HEK293 (cell line): ENCODE results near the gene CACNG4.

Experiments used
- HOXA7 ChIP-seq: sonication (generic); formaldehyde crosslinking; IDR thresholded peaks from 2 replicates; pipeline ENCODE4 v1.8.1; 2022; ENCODE audit warnings: missing genetic modification reagents, borderline replicate concordance
- OSR2 ChIP-seq: fragments of 450-650 bp; formaldehyde crosslinking; IDR thresholded peaks from 2 replicates; pipeline ENCODE4 v1.5.1; 2016; ENCODE audit warnings: missing biosample characterization, missing genetic modification characterization
- TCF7L2 ChIP-seq: IDR thresholded peaks from 2 replicates; pipeline ENCODE4 v1.6.1; 2011; ENCODE audit warnings: low read depth, mild to moderate bottlenecking, inconsistent platforms, low read length, moderate library complexity, borderline replicate concordance
- ZBTB17 ChIP-seq: fragments of 450-650 bp; formaldehyde crosslinking; IDR thresholded peaks from 2 replicates; pipeline ENCODE4 v1.5.1; 2016; ENCODE audit warnings: missing biosample characterization, missing genetic modification characterization
- ZNF121 ChIP-seq: fragments of 450-650 bp; formaldehyde crosslinking; IDR thresholded peaks from 2 replicates; pipeline ENCODE4 v1.5.1; 2016; ENCODE audit warnings: missing biosample characterization, missing genetic modification characterization
- ZNF274 ChIP-seq, 2 experiments: fragments of 200-500 bp in 1 of 2; fragments of 450-650 bp in 1 of 2; sonication (Bioruptor generic) in 1 of 2; formaldehyde crosslinking in 1 of 2; IDR thresholded peaks; 2 replicates each; pipeline versions ENCODE4 v1.5.1 to v1.6.1; 2014 to 2016; ENCODE audit warnings: borderline replicate concordance in 1 of 2, inconsistent platforms in 1 of 2, low read length in 1 of 2, missing biosample characterization in 1 of 2, missing genetic modification characterization in 1 of 2
- TF ChIP-seq, protein P1 (sequence below): fragments of 450-650 bp; formaldehyde crosslinking; IDR thresholded peaks from 2 replicates; pipeline ENCODE4 v1.5.1; 2016; ENCODE audit warnings: missing biosample characterization, missing genetic modification characterization
- TF ChIP-seq, protein P2 (sequence below): fragments of 450-650 bp; formaldehyde crosslinking; IDR thresholded peaks from 2 replicates; pipeline ENCODE4 v1.5.1; 2016; ENCODE audit warnings: missing biosample characterization, missing genetic modification characterization, low read depth

DNA sequence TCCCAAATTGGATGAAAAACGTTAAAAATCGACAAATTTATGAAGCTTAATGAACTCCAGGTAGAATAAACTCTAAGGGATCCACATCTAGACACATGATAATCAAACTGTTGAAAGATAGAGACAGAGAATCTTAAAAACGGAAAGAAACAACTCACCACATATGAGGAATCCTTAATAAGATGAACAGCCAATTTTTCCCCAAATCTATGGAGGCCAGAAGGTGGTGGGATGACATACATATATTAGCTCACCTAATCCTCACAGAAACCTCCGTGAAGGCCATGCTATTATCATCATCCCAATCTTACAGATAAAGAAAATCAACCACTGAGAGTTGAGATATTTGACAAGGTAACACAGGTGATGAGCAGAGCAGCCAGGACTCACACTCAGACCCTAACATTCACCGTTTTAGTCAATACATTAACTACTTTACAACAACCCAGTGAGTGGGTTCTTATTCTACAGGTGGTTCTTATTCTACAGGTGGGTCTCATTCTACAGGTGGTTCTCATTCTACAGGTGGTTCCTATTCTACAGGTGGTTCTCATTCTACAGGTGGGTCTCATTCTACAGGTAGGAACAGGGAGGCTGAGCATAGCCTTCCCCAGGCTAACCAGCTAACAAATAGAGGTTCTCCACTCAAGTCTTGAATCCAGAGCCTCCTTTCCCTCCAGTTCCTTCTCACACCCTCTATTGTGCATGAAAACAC lies 84.7 kb downstream of the CACNG4 start:
- TF ChIP-seq TCF7L2 (no peak), ZBTB17 (no peak), ZNF121 (tag by site-specific recombination) (no peak), OSR2 (tag by site-specific recombination) (no peak), ZNF274 (IDR thresholded peaks at IDR 0.05; ENCODE audit: low read length) (no peak), ZNF274 (tag by site-specific recombination; IDR thresholded peaks at IDR 0.05; ENCODE audit: borderline replicate concordance) (no peak), HOXA7 (CRISPR knock-in tag) (no peak)
- TF ChIP-seq, protein P1, sequence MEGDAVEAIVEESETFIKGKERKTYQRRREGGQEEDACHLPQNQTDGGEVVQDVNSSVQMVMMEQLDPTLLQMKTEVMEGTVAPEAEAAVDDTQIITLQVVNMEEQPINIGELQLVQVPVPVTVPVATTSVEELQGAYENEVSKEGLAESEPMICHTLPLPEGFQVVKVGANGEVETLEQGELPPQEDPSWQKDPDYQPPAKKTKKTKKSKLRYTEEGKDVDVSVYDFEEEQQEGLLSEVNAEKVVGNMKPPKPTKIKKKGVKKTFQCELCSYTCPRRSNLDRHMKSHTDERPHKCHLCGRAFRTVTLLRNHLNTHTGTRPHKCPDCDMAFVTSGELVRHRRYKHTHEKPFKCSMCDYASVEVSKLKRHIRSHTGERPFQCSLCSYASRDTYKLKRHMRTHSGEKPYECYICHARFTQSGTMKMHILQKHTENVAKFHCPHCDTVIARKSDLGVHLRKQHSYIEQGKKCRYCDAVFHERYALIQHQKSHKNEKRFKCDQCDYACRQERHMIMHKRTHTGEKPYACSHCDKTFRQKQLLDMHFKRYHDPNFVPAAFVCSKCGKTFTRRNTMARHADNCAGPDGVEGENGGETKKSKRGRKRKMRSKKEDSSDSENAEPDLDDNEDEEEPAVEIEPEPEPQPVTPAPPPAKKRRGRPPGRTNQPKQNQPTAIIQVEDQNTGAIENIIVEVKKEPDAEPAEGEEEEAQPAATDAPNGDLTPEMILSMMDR (tag by site-specific recombination): no peak
- TF ChIP-seq, protein P2, sequence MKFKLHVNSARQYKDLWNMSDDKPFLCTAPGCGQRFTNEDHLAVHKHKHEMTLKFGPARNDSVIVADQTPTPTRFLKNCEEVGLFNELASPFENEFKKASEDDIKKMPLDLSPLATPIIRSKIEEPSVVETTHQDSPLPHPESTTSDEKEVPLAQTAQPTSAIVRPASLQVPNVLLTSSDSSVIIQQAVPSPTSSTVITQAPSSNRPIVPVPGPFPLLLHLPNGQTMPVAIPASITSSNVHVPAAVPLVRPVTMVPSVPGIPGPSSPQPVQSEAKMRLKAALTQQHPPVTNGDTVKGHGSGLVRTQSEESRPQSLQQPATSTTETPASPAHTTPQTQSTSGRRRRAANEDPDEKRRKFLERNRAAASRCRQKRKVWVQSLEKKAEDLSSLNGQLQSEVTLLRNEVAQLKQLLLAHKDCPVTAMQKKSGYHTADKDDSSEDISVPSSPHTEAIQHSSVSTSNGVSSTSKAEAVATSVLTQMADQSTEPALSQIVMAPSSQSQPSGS (tag by site-specific recombination): no peak
